OCI-LY1 (cell line): ENCODE results near the gene CCR6.

Source experiments
- CTCF ChIP-seq: fragments of 200-600 bp; sonication (generic), shearing (Covaris generic); IDR thresholded peaks from 2 replicates; pipeline ENCODE4 v1.5.1; 2017; ENCODE audit warnings: mild to moderate bottlenecking, antibody characterized with exemption, low read length, moderate library complexity, mixed read lengths
- EZH2 ChIP-seq: fragments of 200-600 bp; sonication (generic), shearing (Covaris generic); IDR thresholded peaks from 2 replicates; pipeline ENCODE4 v1.8.0; 2017; ENCODE audit warnings: borderline replicate concordance, mixed run types, mild to moderate bottlenecking, antibody characterized with exemption, low read length, moderate library complexity, mixed read lengths

DNA sequence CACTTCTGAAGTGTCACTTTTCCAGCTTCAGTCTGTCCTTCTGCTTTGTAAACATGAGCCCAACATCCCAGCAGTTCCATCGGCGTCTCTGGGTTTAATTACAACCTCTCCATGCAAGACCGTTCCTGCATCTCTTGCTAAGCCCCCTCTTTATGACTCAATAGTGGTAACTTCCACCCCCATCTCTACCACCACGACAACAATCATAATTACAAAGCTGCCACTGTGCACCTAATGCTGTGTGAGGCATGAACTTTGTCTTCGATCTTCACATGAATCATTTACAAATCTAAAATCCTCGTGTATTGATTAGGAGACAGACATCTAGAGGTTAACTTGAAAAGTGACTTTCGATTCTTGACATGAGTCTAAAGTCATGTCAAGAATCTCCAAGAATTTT, 4.9 kb upstream of the CCR6 start:
- no peak for TF ChIP-seq CTCF
- no peak for TF ChIP-seq EZH2
